Measurements from ENCODE around the gene ETNK1. TPM values are rescaled to one million over a fixed set of nuclear protein-coding genes. Genes with fewer than 3 reads are reported as not detected.

ETNK1 gene
- total and polyA plus RNA-seq, 2 donors (not counting 1 experiment from before 2014, with no cell fraction given) = 19.4 to 106 TPM

GRCh38 chr12:22600181-22600580, 24.8 kb upstream of the ETNK1 start:
- Mint-ChIP-seq H3K4me3 (no peak overlapping the region), H3K27ac (no peak overlapping the region), H3K27me3 (peaks cover 4% of the 10 kb centered on the region), H3K9me3 (ENCODE audit: insufficient read depth) (no peaks in the 10 kb centered on the region), H3K4me1 (no peaks in the 10 kb centered on the region)
- DNase-seq (no peak), ATAC-seq (ENCODE audit: low read depth) (no peak)
- Histone ChIP-seq H3K4me1 (ENCODE audit: control insufficient read depth in 2 of 2, insufficient read depth in 2 of 2, low read length in 2 of 2) (no peaks in the 10 kb centered on the region), H3K9ac (ENCODE audit: low read length) (no peak overlapping the region), H3K36me3 (replicated peaks in 1 of 2; ENCODE audit: control extremely low read depth in 1 of 2, control insufficient read depth in 1 of 2, extremely low read depth in 1 of 2, insufficient read depth in 2 of 2, low read length in 1 of 2) (no peaks in the 10 kb centered on the region), H2AFZ (ENCODE audit: insufficient read depth, low read depth, low read length, poor library complexity, severe bottlenecking) (no peak overlapping the region), H3K4me3 (ENCODE audit: control extremely low read depth in 1 of 5, extremely low read depth in 1 of 5, insufficient read depth in 1 of 5, low read depth in 2 of 5, low read length in 4 of 5) (no peak overlapping the region), H4K20me1 (ENCODE audit: control insufficient read depth, insufficient read depth, low read length, poor library complexity, severe bottlenecking) (no peaks in the 10 kb centered on the region), H3K27ac (ENCODE audit: low read length in 2 of 2) (no peak overlapping the region), H3K27me3 (replicated peaks in 1 of 4; ENCODE audit: control extremely low read depth in 1 of 4, control insufficient read depth in 3 of 4, insufficient read depth in 4 of 4, low read length in 3 of 4) (peaks cover 0 to 3% (median 0%) of the 10 kb centered on the region in 4 experiments), H3K9me3 (ENCODE audit: control extremely low read depth in 1 of 3, control insufficient read depth in 2 of 3, insufficient read depth in 1 of 3, low read length in 2 of 3) (peaks cover 1 to 3% (median 3%) of the 10 kb centered on the region in 3 donors), H3K4me2 (replicated peaks; ENCODE audit: low read depth, low read length, poor library complexity, severe bottlenecking) (no peak overlapping the region), H3K79me2 (ENCODE audit: control insufficient read depth, insufficient read depth, low read length) (no peaks in the 10 kb centered on the region)
- TF ChIP-seq EZH2 (IDR thresholded peaks at IDR 0.05; ENCODE audit: borderline replicate concordance, insufficient read depth, low read depth, low read length, poor library complexity, severe bottlenecking) (no peak), CTCF (IDR thresholded peaks at IDR 0.05) (no peak)
- intact Hi-C loops (cut with micrococcal nuclease) = no loop called here
- POLR2A ChIA-PET = no interaction called here
- no CpG with 5 or more reads among the region's 4 CpGs for WGBS (ENCODE audit: insufficient coverage)
- CTCF ChIA-PET = no interaction called here

- DNase-seq = no peak
- H3K27me3 Mint-ChIP-seq = peaks cover 8% of the 10 kb centered on the region
- no peaks in the 10 kb centered on the region for H4K20me1 ChIP-seq (ENCODE audit: control insufficient read depth, insufficient read depth, low read length, poor library complexity, severe bottlenecking)
- H3K27me3 ChIP-seq (replicated peaks in 1 of 4; ENCODE audit: control extremely low read depth in 1 of 4, control insufficient read depth in 3 of 4, insufficient read depth in 4 of 4, low read length in 3 of 4) = no peaks in the 10 kb centered on the region
- H3K79me2 ChIP-seq (ENCODE audit: control insufficient read depth, insufficient read depth, low read length) = no peaks in the 10 kb centered on the region
- peaks cover 10% of the 10 kb centered on the region for H3K9me3 Mint-ChIP-seq (ENCODE audit: insufficient read depth)
- WGBS (ENCODE audit: insufficient coverage) = 94% methylated on average over 2 of the region's 4 CpGs
- no peak overlapping the region for H3K27ac ChIP-seq (ENCODE audit: low read length in 2 of 2)
- TF ChIP-seq EZH2 (IDR thresholded peaks at IDR 0.05; ENCODE audit: borderline replicate concordance, insufficient read depth, low read depth, low read length, poor library complexity, severe bottlenecking) (no peak), CTCF (IDR thresholded peaks at IDR 0.05) (no peak)
- H3K4me3 Mint-ChIP-seq = no peak overlapping the region
- no peak overlapping the region for H3K4me3 ChIP-seq (ENCODE audit: control extremely low read depth in 1 of 5, extremely low read depth in 1 of 5, insufficient read depth in 1 of 5, low read depth in 2 of 5, low read length in 4 of 5)
- no peaks in the 10 kb centered on the region for H3K4me1 ChIP-seq (ENCODE audit: control insufficient read depth in 2 of 2, insufficient read depth in 2 of 2, low read length in 2 of 2)
- no peak for ATAC-seq (ENCODE audit: low read depth)
- peaks cover 0 to 13% (median 2%) of the 10 kb centered on the region in 3 donors for H3K9me3 ChIP-seq (ENCODE audit: control extremely low read depth in 1 of 3, control insufficient read depth in 2 of 3, insufficient read depth in 1 of 3, low read length in 2 of 3)
- intact Hi-C loops (cut with micrococcal nuclease) = no loop called here
- H3K27ac Mint-ChIP-seq = no peak overlapping the region
- no peak overlapping the region for H3K9ac ChIP-seq (ENCODE audit: low read length)
- POLR2A ChIA-PET = no interaction called here
- H3K4me2 ChIP-seq (replicated peaks; ENCODE audit: low read depth, low read length, poor library complexity, severe bottlenecking) = no peak overlapping the region
- H3K4me1 Mint-ChIP-seq = no peaks in the 10 kb centered on the region
- CTCF ChIA-PET = no interaction called here
- H2AFZ ChIP-seq (ENCODE audit: insufficient read depth, low read depth, low read length, poor library complexity, severe bottlenecking) = no peak overlapping the region
- H3K36me3 ChIP-seq (replicated peaks in 1 of 2; ENCODE audit: control extremely low read depth in 1 of 2, control insufficient read depth in 1 of 2, extremely low read depth in 1 of 2, insufficient read depth in 2 of 2, low read length in 1 of 2) = no peaks in the 10 kb centered on the region
Observed at GRCh38 chr12:22609501-22609900, 15.5 kb upstream of the ETNK1 start.
